HG02973 (cell line): ENCODE data around the gene PLXND1.
A peak's percentile ranks its signal among the peaks of the same experiment; 100 is the strongest.

Experiments used
- ATAC-seq: cut with Tn5 transposase; IDR thresholded peaks from one replicate; pipeline ENCODE4 v1.9.1; 2021; ENCODE audit warnings: moderate library complexity; ENCODE audit not compliant: unreplicated experiment

Gene PLXND1

DNA sequence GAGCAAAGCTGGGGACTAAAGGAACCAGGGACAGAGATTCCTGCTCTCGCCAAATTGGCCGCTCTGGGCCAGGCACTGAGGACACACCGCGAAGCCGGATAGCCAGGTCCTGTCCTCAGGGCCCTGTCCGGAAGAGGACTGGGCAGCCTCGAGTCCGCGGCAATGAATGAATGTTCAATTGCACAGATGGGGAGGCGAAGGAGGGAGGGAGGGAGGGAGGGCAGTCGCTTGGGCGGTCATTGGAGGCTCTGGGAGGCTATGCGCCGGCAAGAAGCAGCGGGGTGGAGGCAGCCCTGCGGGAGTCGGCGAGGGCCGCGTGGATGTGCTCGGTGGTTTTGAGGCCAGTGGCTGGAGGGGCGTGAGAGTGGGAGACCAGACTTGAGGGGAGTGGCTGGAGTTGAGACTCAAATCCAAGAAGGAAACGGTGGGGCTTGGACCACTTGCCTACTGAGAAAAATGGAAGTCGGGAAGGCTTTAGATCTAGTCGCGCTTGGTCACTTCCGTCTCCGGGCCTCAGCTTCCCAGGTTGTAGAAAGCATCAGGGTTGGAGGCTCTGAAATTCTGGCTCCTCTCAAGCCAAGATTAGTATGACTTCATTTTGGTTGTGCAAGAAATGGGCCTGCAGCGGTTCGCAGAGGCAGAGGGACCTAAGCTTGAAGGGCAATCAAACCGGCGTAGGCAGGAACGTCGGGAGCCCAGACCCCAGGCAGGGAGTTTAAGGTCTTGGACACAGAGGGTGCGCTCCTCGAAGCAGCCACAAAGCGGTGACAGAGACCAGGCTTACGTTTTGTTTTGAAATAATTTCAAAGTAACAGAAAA, 21.1 kb upstream of the PLXND1 start:
- peak; percentile 47 for ATAC-seq

DNA sequence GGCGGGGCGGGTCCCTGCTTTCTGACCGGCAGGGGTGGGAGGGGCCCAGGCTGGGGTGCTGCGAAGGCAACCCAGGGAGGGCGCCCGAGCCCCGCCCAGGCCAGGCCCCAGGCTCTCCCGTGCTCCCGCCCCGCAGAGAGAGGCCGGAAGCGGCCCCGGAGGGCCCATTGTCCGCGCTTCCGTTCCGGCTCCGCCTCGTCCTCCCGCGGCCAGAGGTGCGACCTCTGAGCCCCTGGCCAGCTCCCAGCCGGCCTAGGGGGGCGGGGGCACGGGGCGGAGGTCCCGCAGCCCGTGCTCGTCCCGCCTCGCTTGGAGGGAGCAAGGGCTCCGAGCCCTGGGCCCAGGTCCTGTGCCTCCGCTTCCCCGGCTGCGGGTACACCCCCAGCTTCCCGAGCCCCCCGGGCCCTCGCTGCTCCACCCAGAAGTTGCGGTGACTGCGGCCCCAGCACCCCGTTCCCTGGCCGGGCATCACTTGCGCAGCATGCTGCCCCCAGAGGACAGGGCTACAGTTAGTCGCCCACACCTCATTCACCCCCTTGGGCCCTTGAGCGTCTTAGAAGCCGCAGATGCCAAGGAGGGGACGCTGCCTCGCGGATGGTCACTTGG, 20.4 kb upstream of the PLXND1 start:
- peak; percentile 91 for ATAC-seq

DNA sequence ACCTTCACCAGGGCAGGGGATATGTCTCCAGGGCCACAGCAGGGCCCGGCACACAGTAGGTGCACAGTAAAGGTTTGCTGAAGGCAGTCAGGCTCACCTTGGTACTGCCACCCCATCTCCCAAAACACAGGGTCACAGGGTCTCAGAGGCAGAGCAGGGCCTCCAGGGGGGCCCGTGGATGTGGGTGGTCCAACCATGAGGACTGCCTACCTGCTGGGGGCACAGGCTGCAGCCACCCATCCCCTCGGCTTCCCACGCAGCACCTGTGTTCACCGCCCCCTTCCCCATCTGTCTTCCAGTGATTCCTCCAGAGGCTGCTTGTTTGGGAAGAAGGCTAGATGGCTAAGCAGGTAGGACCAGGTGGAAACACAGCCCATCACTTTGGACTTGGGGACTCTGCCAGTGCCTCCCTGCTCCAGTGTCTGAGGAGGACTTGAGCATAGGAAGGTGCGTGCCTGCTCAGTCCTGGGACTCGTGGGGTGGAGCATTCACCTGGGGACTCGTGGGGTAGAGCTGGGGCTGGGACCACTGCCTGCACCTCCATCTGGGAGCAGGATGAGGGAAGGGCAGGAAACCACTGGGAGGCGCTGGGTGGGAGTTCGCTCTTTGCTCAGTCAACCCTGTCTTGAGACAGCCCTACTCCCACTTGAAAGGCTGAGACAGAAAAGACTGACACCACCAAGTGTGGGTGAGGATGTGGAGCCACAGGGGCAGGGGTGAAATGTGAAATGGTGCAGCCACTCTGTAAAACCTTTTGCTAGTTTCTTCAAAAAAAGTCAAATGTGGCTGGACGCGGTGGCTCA, 18.8 kb upstream of the PLXND1 start:
- ATAC-seq = no peak

GRCh38 chr3:129624347-129625071, 18.0 kb upstream of the PLXND1 start:
- ATAC-seq = no peak

GRCh38 chr3:129623447-129624118, 17.1 kb upstream of the PLXND1 start:
- no peak for ATAC-seq

GRCh38 chr3:129622933-129623332, 16.5 kb upstream of the PLXND1 start:
- ATAC-seq = no peak

GRCh38 chr3:129622226-129622874, 15.9 kb upstream of the PLXND1 start:
- ATAC-seq = no peak

DNA sequence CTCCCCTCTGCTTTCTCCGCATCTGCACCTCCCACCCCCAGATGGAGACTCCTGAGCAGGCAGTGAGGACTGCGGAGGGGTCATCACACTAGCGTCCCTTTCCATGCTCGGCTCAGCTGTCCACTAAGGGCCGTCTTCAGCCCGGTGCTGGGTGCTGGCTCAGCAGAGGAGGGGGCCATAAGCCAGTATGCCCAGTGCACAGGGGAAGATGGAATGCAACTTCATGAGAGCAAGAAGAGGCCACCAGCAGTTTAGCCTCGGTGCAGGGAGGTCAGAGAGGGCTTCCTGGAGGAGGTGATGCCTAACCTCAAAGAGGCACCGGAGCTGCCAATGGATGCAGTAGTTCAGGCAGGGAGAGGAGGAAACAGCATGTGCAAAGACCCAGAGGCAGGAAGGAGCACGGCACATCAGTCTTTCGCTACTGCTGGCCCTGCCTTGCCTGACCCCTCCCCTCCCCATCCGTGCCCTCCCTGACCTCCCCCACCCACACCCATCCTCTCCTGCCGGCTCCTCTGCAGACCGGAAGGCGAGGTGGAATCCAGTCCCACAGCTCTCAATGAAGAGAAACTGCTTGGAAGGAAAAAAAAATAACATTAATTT, 15.2 kb upstream of the PLXND1 start:
- ATAC-seq = no peak

DNA sequence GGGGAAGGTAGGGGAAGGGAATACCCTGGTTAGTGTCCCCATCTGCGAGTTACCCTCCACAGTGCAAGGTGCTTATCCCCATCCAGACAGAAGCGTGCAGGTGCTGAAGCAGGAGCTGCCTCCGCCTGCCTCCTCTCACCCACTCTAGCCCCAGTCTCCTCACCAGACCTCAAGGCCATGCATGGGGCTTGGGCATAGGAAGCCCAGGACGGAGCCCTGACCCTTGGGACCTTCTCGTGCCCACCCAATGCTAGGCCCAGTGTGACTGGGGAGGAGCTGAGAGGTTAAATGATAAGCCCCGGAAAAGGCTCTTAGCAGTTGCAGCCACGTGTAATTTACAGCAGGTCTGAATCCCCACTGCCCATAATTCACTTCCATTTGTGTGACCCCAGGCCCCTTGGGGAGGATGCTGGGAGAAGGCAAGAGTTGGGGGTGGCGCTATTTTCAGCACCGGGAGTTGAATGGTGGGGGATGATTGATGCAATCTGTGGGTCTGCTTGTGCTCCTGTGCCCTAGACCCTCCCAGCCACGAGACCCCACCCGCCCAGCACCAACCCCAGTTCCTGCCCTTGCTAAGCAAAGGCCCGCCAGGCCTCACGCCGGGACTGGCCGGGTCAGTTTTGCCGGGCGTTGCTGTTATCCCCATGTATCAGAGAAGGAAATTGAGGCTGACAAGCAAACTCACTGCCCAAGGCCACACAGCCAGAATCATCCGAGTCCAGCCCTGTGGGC, 14.5 kb upstream of the PLXND1 start:
- ATAC-seq = no peak

DNA sequence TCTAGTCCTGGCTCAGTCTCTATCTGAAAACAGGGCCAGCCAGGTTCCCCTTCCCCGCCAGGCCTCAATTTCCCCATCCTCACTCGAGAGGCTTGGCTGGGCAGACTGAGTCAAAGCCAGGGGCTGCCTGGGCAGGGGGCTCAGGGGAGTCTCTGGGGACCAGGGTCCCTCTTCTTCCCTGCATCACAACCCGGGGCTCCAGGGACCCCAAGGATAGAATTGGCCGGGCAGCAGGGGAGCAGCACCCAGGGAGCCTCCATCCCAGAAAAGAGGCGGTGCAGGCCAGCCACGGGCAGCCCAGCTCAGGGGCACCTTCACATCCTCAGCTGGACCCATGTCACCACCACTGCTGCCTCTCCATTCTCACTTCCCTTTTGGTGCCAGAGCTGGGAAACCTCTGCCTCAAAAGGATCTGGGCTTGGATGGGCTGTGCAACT, 13.3 kb upstream of the PLXND1 start:
- ATAC-seq = no peak

GRCh38 chr3:129618901-129619671, 12.6 kb upstream of the PLXND1 start:
- ATAC-seq = no peak

GRCh38 chr3:129618186-129618820, 11.8 kb upstream of the PLXND1 start:
- ATAC-seq = no peak

GRCh38 chr3:129617381-129618185, 11.1 kb upstream of the PLXND1 start:
- ATAC-seq = no peak

DNA sequence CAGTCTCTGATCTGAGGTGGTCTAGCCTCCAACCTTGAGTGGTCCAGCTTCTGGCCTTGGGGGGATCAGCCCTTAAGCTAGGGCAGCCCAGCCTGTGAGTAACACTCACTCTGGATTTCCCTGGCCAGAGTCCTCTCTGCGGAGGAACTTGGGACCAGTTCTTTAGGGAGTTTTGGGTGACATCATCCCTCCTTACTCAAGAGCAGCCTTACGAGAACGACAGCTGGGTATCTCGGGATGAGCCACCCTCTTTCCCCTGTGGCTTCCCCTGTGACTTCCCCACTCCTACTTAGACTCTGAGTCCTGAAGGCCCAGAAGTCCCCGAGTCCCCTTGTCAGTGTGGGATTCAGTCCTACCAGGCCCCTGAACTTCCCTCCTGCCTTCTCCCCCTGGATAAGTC, 10.2 kb upstream of the PLXND1 start:
- no peak for ATAC-seq

GRCh38 chr3:129616291-129616690, 9.8 kb upstream of the PLXND1 start:
- no peak for ATAC-seq

GRCh38 chr3:129615751-129616281, 9.3 kb upstream of the PLXND1 start:
- no peak for ATAC-seq

DNA sequence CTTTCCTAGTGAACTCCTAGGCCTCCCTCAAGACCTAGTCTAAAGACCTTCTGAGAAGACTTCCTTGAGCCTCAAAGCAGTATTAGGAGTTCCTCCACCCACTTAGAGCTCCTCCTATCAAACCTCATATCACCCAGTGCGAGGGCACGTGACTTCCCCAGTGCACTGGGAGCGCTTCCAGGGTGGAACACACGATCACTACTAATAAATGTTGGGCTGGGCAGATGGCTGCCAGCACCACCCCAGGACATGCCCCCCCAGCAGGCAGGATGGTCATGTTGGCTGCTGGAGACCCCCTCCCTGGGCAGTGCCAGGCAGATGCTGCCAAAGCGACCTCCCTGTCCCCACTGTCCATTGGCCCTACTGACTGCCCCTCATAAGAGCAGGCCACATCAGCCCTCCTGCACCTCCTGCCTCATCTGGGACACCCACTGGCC, 8.5 kb upstream of the PLXND1 start:
- no peak for ATAC-seq
